ENCODE measurements around the gene TTC38.

TTC38 gene

GRCh38 chr22:46280063-46280817, 12.4 kb downstream of the TTC38 start:
- DNase-seq: no peak

GRCh38 chr22:46280999-46281623, 13.3 kb downstream of the TTC38 start:
- no peak for DNase-seq

GRCh38 chr22:46281866-46282678, 14.3 kb downstream of the TTC38 start:
- DNase-seq: no peak

- DNase-seq: no peak
Observed at GRCh38 chr22:46286006-46286405, 18.2 kb downstream of the TTC38 start.

- DNase-seq: no peak
Observed at GRCh38 chr22:46286941-46287872, 19.4 kb downstream of the TTC38 start.

- DNase-seq: peak; percentile 8
Observed at GRCh38 chr22:46287873-46288751, 20.3 kb downstream of the TTC38 start.

- no peak for DNase-seq
Observed at GRCh38 chr22:46288846-46289243, 21.0 kb downstream of the TTC38 start.

GRCh38 chr22:46289244-46289891, 21.6 kb downstream of the TTC38 start:
- DNase-seq: no peak

GRCh38 chr22:46290121-46290842, 22.5 kb downstream of the TTC38 start:
- DNase-seq: no peak

- DNase-seq: no peak
Observed at GRCh38 chr22:46290843-46291785, 23.3 kb downstream of the TTC38 start.

- no peak for DNase-seq
Observed at GRCh38 chr22:46292173-46292572, 24.4 kb downstream of the TTC38 start.

- DNase-seq: no peak
Observed at GRCh38 chr22:46292732-46293131, 24.9 kb downstream of the TTC38 start.

GRCh38 chr22:46293577-46294260, 25.9 kb downstream of the TTC38 start:
- DNase-seq: peak; percentile 22

- no peak for DNase-seq
Observed at GRCh38 chr22:46294784-46295183, 27.0 kb downstream of the TTC38 start.

- DNase-seq: no peak
Observed at GRCh38 chr22:46295277-46295971, 27.6 kb downstream of the TTC38 start.

GRCh38 chr22:46296257-46297150, 28.7 kb downstream of the TTC38 start, which contains the start of gene GTSE1:
GTSE1 (plus strand) TSS chr22:46296870; CDS start chr22:46297401, 531 bp downstream.
- peak; percentile 98 for DNase-seq
